Transverse colon (tissue), 4 donors: ENCODE data around the gene MRPL48. TPM values are rescaled to one million over a fixed set of nuclear protein-coding genes. Genes with fewer than 3 reads are reported as not detected.
"Not testable (repeated sequence)": the region's sequence is repeated elsewhere in the genome, so short reads cannot be mapped to it uniquely, and the experiment has no call there.

ENCODE experiments used
- DNase-seq: peaks from one replicate; pipeline ENCODE4 v3.0.0-alpha.2; 2019
- H3K27ac ChIP-seq, 4 donors: fragments of 200-600 bp; sonication (generic); 2 replicates each; pipeline ENCODE4 v1.5.1; 2016 to 2018; ENCODE audit warnings: inconsistent platforms in 4 of 4
- H3K27me3 ChIP-seq: fragments of 200-600 bp; sonication (generic); 2 replicates; pipeline ENCODE4 v1.5.1; 2017; ENCODE audit warnings: inconsistent platforms
- H3K36me3 ChIP-seq, 4 donors: fragments of 200-600 bp; sonication (generic); 2 replicates each; pipeline ENCODE4 v1.5.1; 2017 to 2019; ENCODE audit warnings: inconsistent platforms in 4 of 4
- H3K4me1 ChIP-seq, 4 donors: fragments of 200-600 bp; sonication (generic); 2 replicates each; pipeline ENCODE4 v1.5.1; 2017 to 2020; ENCODE audit warnings: inconsistent platforms in 4 of 4
- H3K4me3 ChIP-seq, 4 donors: fragments of 200-600 bp; sonication (generic); 1 replicate in 1 of 4; 2 replicates in 3 of 4; pipeline versions ENCODE4 v1.5.1 to v1.6.1; 2017 to 2019; ENCODE audit warnings: inconsistent platforms in 4 of 4
- H3K9me3 ChIP-seq, 2 donors: fragments of 200-600 bp; sonication (generic); 2 replicates each; pipeline ENCODE4 v1.5.1; 2017 to 2019; ENCODE audit warnings: inconsistent platforms in 2 of 2
- CTCF ChIP-seq, 5 experiments: fragments of 200-600 bp in 3 of 5; fragments of 450-650 bp in 2 of 5; sonication (generic) in 3 of 5; IDR thresholded peaks; 1 replicate in 2 of 5; 2 replicates in 3 of 5; pipeline ENCODE4 v1.5.1; 2016 to 2017; ENCODE audit warnings: antibody characterized with exemption in 5 of 5, inconsistent platforms in 3 of 5, mild to moderate bottlenecking in 2 of 5, moderate library complexity in 1 of 5
- EP300 ChIP-seq: sonication (generic); formaldehyde crosslinking; IDR thresholded peaks from one replicate; pipeline ENCODE4 v1.6.1; 2017; ENCODE audit warnings: antibody characterized with exemption, low read depth
- POLR2A ChIP-seq: fragments of 450-650 bp; IDR thresholded peaks from one replicate; pipeline ENCODE4 v1.6.1; 2016; ENCODE audit warnings: antibody characterized with exemption, mild to moderate bottlenecking, moderate library complexity
- POLR2AphosphoS5 ChIP-seq, 3 donors: sonication (generic); formaldehyde crosslinking; IDR thresholded peaks; one replicate each; pipeline ENCODE4 v1.6.1; 2016; ENCODE audit warnings: antibody characterized with exemption in 3 of 3
- WGBS, 2 donors: methylation state at CpG; one replicate each; pipeline ENCODE4 v1.1.5; 2018; ENCODE audit warnings: low coverage in 1 of 2; 5-methylcytosine and 5-hydroxymethylcytosine counted together
- in situ Hi-C, 4 donors: fragments of 200-750 bp; cut with MboI; loops; one replicate each; pipeline versions ENCODE4 v1.15.0 to v1.15.1; 2017; ENCODE audit warnings: low sequenced_read_pairs in 3 of 4, low pct_ligation_motif_present in 1 of 4, low pct_unique_long_range_greater_than_20kb in 1 of 4
- intact Hi-C: fragments of 100-400 bp; cut with DNase I; formaldehyde crosslinking; loops from one replicate; pipeline ENCODE4 v1.15.1; 2023; ENCODE audit warnings: low total_unique reads
- total RNA-seq, 4 donors: library from RNA; depleted of rRNA; stranded (reverse); fragments of >200 nt; gene quantifications; one replicate each; pipeline ENCODE4 v1.1.0, GENCODE V29; 2016

Gene MRPL48
- total RNA-seq, 4 donors from 2014 or later = 10.5 to 21.1 (median 21.0) TPM; not detected in 1

- H3K4me3 ChIP-seq = no peak overlapping the region
- intact Hi-C loops (no loop called here), in situ Hi-C loops (no loop called here)
- no peak for DNase-seq
- TF ChIP-seq POLR2A (no peak), EP300 (no peak), POLR2AphosphoS5 (IDR thresholded peaks at IDR 0.05) (no peak), CTCF (IDR thresholded peaks at IDR 0.05) (no peak)
- no peak overlapping the region for H3K27ac ChIP-seq
- H3K27me3 ChIP-seq = no peaks in the 10 kb centered on the region
- peaks cover 4 to 10% (median 7%) of the 10 kb centered on the region in 4 donors for H3K4me1 ChIP-seq
- H3K36me3 ChIP-seq = no peaks in the 10 kb centered on the region
- H3K9me3 ChIP-seq = no peaks in the 10 kb centered on the region
- WGBS, 2 donors = 91 to 96% methylated on average over 5 to 6 of the region's 6 CpGs
Observed at GRCh38 chr11:73781303-73781702, 6.4 kb upstream of the MRPL48 start.

- H3K27ac ChIP-seq = no peak overlapping the region
- WGBS, 2 donors = 91 to 97% methylated on average over 5 of the region's 5 CpGs
- intact Hi-C loops = no loop called here
- no peak for TF ChIP-seq EP300
- TF ChIP-seq POLR2A = no peak
- no peak for TF ChIP-seq POLR2AphosphoS5 (IDR thresholded peaks at IDR 0.05)
- no peak for TF ChIP-seq CTCF (IDR thresholded peaks at IDR 0.05)
- no peaks in the 10 kb centered on the region for H3K9me3 ChIP-seq
- H3K4me3 ChIP-seq = no peak overlapping the region
- in situ Hi-C loops = no loop called here
- no peaks in the 10 kb centered on the region for H3K36me3 ChIP-seq
- no peak for DNase-seq
- H3K27me3 ChIP-seq = no peaks in the 10 kb centered on the region
- H3K4me1 ChIP-seq = peaks cover 9 to 20% (median 13%) of the 10 kb centered on the region in 4 donors
Observed at GRCh38 chr11:73783483-73784020, 4.1 kb upstream of the MRPL48 start.

- TF ChIP-seq CTCF (IDR thresholded peaks at IDR 0.05) = no peak
- TF ChIP-seq EP300 = no peak
- no peak for TF ChIP-seq POLR2A
- TF ChIP-seq POLR2AphosphoS5 (IDR thresholded peaks at IDR 0.05) = no peak
- H3K27me3 ChIP-seq = no peaks in the 10 kb centered on the region
- H3K4me3 ChIP-seq = no peak overlapping the region
- no peak overlapping the region for H3K27ac ChIP-seq
- no peaks in the 10 kb centered on the region for H3K36me3 ChIP-seq
- H3K4me1 ChIP-seq = peaks cover 5 to 23% (median 14%) of the 10 kb centered on the region in 4 donors
- intact Hi-C loops = no loop called here
- WGBS, 2 donors = 58 to 80% methylated on average over 2 to 6 of the region's 6 CpGs
- H3K9me3 ChIP-seq = no peaks in the 10 kb centered on the region
- in situ Hi-C loops = no loop called here
- no peak for DNase-seq
Observed at GRCh38 chr11:73784080-73784634, 3.5 kb upstream of the MRPL48 start.

- Histone ChIP-seq H3K4me3 (no peak overlapping the region), H3K27me3 (no peaks in the 10 kb centered on the region), H3K27ac (no peak overlapping the region), H3K9me3 (no peaks in the 10 kb centered on the region), H3K4me1 (peaks cover 5 to 23% (median 17%) of the 10 kb centered on the region in 4 donors), H3K36me3 (no peaks in the 10 kb centered on the region)
- DNase-seq = no peak
- intact Hi-C loops (no loop called here), in situ Hi-C loops (no loop called here)
- WGBS, 2 donors = 51 to 64% methylated on average over 1 of the region's 1 CpG
- TF ChIP-seq POLR2A (no peak), POLR2AphosphoS5 (IDR thresholded peaks at IDR 0.05) (no peak), CTCF (IDR thresholded peaks at IDR 0.05) (no peak), EP300 (no peak)
Observed at GRCh38 chr11:73784734-73785133, 2.9 kb upstream of the MRPL48 start.

- H3K27me3 ChIP-seq, DNase-seq, in situ Hi-C loops, H3K27ac ChIP-seq, H3K4me3 ChIP-seq, intact Hi-C loops, H3K36me3 ChIP-seq, H3K9me3 ChIP-seq: not testable (repeated sequence)
- peaks cover 5 to 23% (median 11%) of the 10 kb centered on the region in 4 donors for H3K4me1 ChIP-seq
Observed at GRCh38 chr11:73785467-73785866, 2.2 kb upstream of the MRPL48 start.
